ENCODE results near the gene UMOD.

- TF ChIP-seq POLR2A (IDR thresholded peaks at IDR 0.05; ENCODE audit: low read length) (no peak), GATA1 (IDR thresholded peaks at IDR 0.05; ENCODE audit: low read depth, low read length) (no peak)
Measured at GRCh38 chr16:20320592-20320991, 31.9 kb downstream of the UMOD start.

All from erythroblast (primary cell).